GM21723 (cell line): ENCODE measurements around the gene ASAP2.
"Not testable (repeated sequence)": the region's sequence is repeated elsewhere in the genome, so short reads cannot be mapped to it uniquely, and the experiment has no call there.

Experiments
- ATAC-seq: cut with Tn5 transposase; IDR thresholded peaks from one replicate; pipeline ENCODE4 v1.9.1; 2021; ENCODE audit warnings: mild to moderate bottlenecking, moderate library complexity; ENCODE audit not compliant: unreplicated experiment

Gene ASAP2

GRCh38 chr2:9210030-9210429 lies 3.4 kb downstream of the ASAP2 start:
- no peak for ATAC-seq

GRCh38 chr2:9211496-9211895 lies 4.9 kb downstream of the ASAP2 start:
- ATAC-seq, result no peak

- no peak for ATAC-seq
These were observed 5.5 kb downstream of the ASAP2 start for GRCh38 chr2:9212010-9212635.

GRCh38 chr2:9212661-9213411 lies 6.2 kb downstream of the ASAP2 start:
- no peak for ATAC-seq

GRCh38 chr2:9213477-9214051 lies 7.0 kb downstream of the ASAP2 start:
- no peak for ATAC-seq

- no peak for ATAC-seq
These were observed 8.3 kb downstream of the ASAP2 start for GRCh38 chr2:9214873-9215272.

- no peak for ATAC-seq
These were observed 9.1 kb downstream of the ASAP2 start for GRCh38 chr2:9215680-9216079.

- not testable (repeated sequence) for ATAC-seq
These were observed 9.5 kb downstream of the ASAP2 start for GRCh38 chr2:9216143-9216542.

GRCh38 chr2:9217838-9218770 lies 11.5 kb downstream of the ASAP2 start:
- no peak for ATAC-seq

GRCh38 chr2:9219027-9219445 lies 12.4 kb downstream of the ASAP2 start:
- no peak for ATAC-seq

GRCh38 chr2:9220201-9220600 lies 13.6 kb downstream of the ASAP2 start:
- ATAC-seq, result no peak

GRCh38 chr2:9221223-9221622 lies 14.6 kb downstream of the ASAP2 start:
- ATAC-seq, result no peak

- no peak for ATAC-seq
These were observed 15.8 kb downstream of the ASAP2 start for GRCh38 chr2:9222239-9222892.

- ATAC-seq, result no peak
These were observed 16.3 kb downstream of the ASAP2 start for GRCh38 chr2:9222893-9223287.

- ATAC-seq, result no peak
These were observed 19.2 kb downstream of the ASAP2 start for GRCh38 chr2:9225806-9226205.

GRCh38 chr2:9226458-9227380 lies 20.1 kb downstream of the ASAP2 start:
- ATAC-seq, result no peak

- no peak for ATAC-seq
These were observed 21.6 kb downstream of the ASAP2 start for GRCh38 chr2:9228088-9228751.

GRCh38 chr2:9228781-9229469 lies 22.3 kb downstream of the ASAP2 start:
- no peak for ATAC-seq

- no peak for ATAC-seq
These were observed 22.8 kb downstream of the ASAP2 start for GRCh38 chr2:9229470-9229820.
